K562 (cell line): ENCODE measurements around the gene UGT3A2. TPM values are rescaled to one million over a fixed set of nuclear protein-coding genes. Genes with fewer than 3 reads are reported as not detected.
A peak's percentile ranks its signal among the peaks of the same experiment; 100 is the strongest.

Experiments used
- ATAC-seq: fragments of 200-7000 bp; cut with Tn5 transposase; 3 replicates; pipeline ENCODE4 v1.9.1; 2020; ENCODE audit warnings: moderate library complexity
- BruUV-seq: library from RNA; stranded (reverse); fragments of 400-500 nt; replicated peaks from 2 replicates; lab custom pipeline; 2021; lab: Mats Ljungman, UMichigan
- CTCF ChIA-PET: fragments of 300-600 bp; formaldehyde crosslinking; extraction: SDS; loops from one replicate; lab custom pipeline; 2021; ENCODE audit warnings: low intra/inter-chr PET ratio; lab: Yijun Ruan, JAX
- POLR2A ChIA-PET: fragments of 300-600, 350-650 bp; sonication (Branson Sonifier 250); formaldehyde crosslinking; extraction: SDS; loops from one replicate; lab custom pipeline; 2021; ENCODE audit warnings: antibody characterized with exemption, inconsistent platforms; lab: Yijun Ruan, JAX
- DNase-seq, 4 experiments: peaks; one replicate each; pipeline versions ENCODE4 v3.0.0 to v3.0.0-alpha.2; 2011 to 2018; ENCODE audit warnings: low spot score in 3 of 4, mixed read lengths in 3 of 4; ENCODE audit errors: extremely low read depth in 1 of 4
- FAIRE-seq: peaks from 2 replicates; lab custom pipeline; 2011; peaks lifted over from hg19 to GRCh38; lab: Jason Lieb, UNC
- H2AFZ ChIP-seq: 2 replicates; pipeline ENCODE4 v1.6.0; 2011; ENCODE audit warnings: low read depth, low read length, control low read depth, inconsistent platforms
- H3K27ac ChIP-seq: fragments of 200-600 bp; 3 replicates; pipeline ENCODE4 v1.8.0; 2011; ENCODE audit warnings: low read depth, mild to moderate bottlenecking, control low read depth, inconsistent platforms, low read length, moderate library complexity, mixed read lengths; ENCODE audit errors: extremely low read depth
- H3K27me3 ChIP-seq, 2 experiments: fragments of 300-600 bp in 1 of 2; 2 replicates in 1 of 2; 3 replicates in 1 of 2; pipeline versions ENCODE4 v1.6.0 to v1.8.0; 2011; ENCODE audit warnings: inconsistent platforms in 2 of 2, low read length in 2 of 2, mild to moderate bottlenecking in 1 of 2, mixed read lengths in 1 of 2, moderate library complexity in 1 of 2; ENCODE audit not compliant: control insufficient read depth in 2 of 2, insufficient read depth in 2 of 2
- H3K36me3 ChIP-seq: fragments of 300-600 bp; 3 replicates; pipeline ENCODE4 v1.8.0; 2011; ENCODE audit warnings: mild to moderate bottlenecking, low read length, inconsistent platforms; ENCODE audit not compliant: control insufficient read depth, insufficient read depth
- H3K4me1 ChIP-seq, 2 experiments: fragments of 200-600 bp in 1 of 2; replicated peaks in 1 of 2; 2 replicates in 1 of 2; 3 replicates in 1 of 2; pipeline versions ENCODE4 v1.5.1 to v1.8.0; 2011; ENCODE audit warnings: inconsistent platforms in 2 of 2, low read length in 2 of 2, mild to moderate bottlenecking in 1 of 2, mixed read lengths in 1 of 2, moderate library complexity in 1 of 2; ENCODE audit not compliant: control insufficient read depth in 2 of 2, insufficient read depth in 2 of 2
- H3K4me2 ChIP-seq: 2 replicates; pipeline ENCODE4 v1.6.1; 2011; ENCODE audit warnings: low read length, control low read depth, inconsistent platforms, mixed read lengths; ENCODE audit not compliant: insufficient read depth
- H3K4me3 ChIP-seq: fragments of 200-600 bp; sonication (generic), shearing (Covaris generic); 2 replicates; pipeline ENCODE4 v1.5.1; 2016; ENCODE audit warnings: control low read depth, inconsistent platforms
- H3K79me2 ChIP-seq: fragments of 200-600 bp; 3 replicates; pipeline ENCODE4 v1.8.0; 2011; ENCODE audit warnings: low read length, inconsistent platforms; ENCODE audit not compliant: control insufficient read depth, insufficient read depth
- H3K9ac ChIP-seq, 2 experiments: 2 replicates each; pipeline versions ENCODE4 v1.6.0 to v1.6.1; 2011; ENCODE audit warnings: low read depth in 2 of 2, low read length in 2 of 2, control low read depth in 1 of 2, inconsistent platforms in 1 of 2, mild to moderate bottlenecking in 1 of 2, mixed read lengths in 1 of 2; ENCODE audit not compliant: insufficient read depth in 1 of 2
- H3K9me1 ChIP-seq: one replicate; pipeline ENCODE4 v1.6.0; 2011; ENCODE audit warnings: inconsistent platforms, mild to moderate bottlenecking, low read length, moderate library complexity; ENCODE audit not compliant: control insufficient read depth, insufficient read depth
- H3K9me3 ChIP-seq: replicated peaks from 2 replicates; pipeline ENCODE4 v1.5.1; 2011; ENCODE audit warnings: low read depth, low read length, inconsistent platforms; ENCODE audit not compliant: control insufficient read depth, insufficient read depth
- H4K20me1 ChIP-seq: replicated peaks from 2 replicates; pipeline ENCODE4 v1.6.1; 2011; ENCODE audit warnings: low read length, inconsistent platforms, mixed read lengths; ENCODE audit not compliant: control insufficient read depth, insufficient read depth
- BHLHE40 ChIP-seq: IDR thresholded peaks from 2 replicates; pipeline ENCODE4 v1.6.1; 2011; ENCODE audit warnings: low read length, improper control_type of control experiment
- DMBX1 ChIP-seq: fragments of 250-450 bp; sonication (Bioruptor Pico); IDR thresholded peaks from 2 replicates; pipeline ENCODE4 v1.8.0; 2022; ENCODE audit warnings: inconsistent platforms, mild to moderate bottlenecking, moderate library complexity, borderline replicate concordance
- ELF1 ChIP-seq: fragments of 200-800 bp; sonication (Bioruptor generic); IDR thresholded peaks from 2 replicates; pipeline ENCODE4 v1.6.1; 2016; ENCODE audit warnings: missing genetic modification characterization, missing compliant biosample characterization
- MTA1 ChIP-seq: fragments of 450-650 bp; IDR thresholded peaks from 2 replicates; pipeline ENCODE4 v1.6.1; 2017; ENCODE audit warnings: borderline replicate concordance
- MXI1 ChIP-seq: IDR thresholded peaks from 2 replicates; pipeline ENCODE4 v1.6.1; 2011; ENCODE audit warnings: low read depth, mild to moderate bottlenecking, improper control_type of control experiment, low read length
- ZNF551 ChIP-seq: fragments of 250-450 bp; sonication (Bioruptor Pico); IDR thresholded peaks from 2 replicates; pipeline ENCODE4 v1.5.0; 2021; ENCODE audit warnings: mild to moderate bottlenecking, moderate library complexity
- WGBS: fragments of 100-300 bp; shearing (Covaris generic); methylation state at CpG from one replicate; pipeline ENCODE4 v1.1.6; 2016; ENCODE audit warnings: low coverage, mixed read lengths; ENCODE audit not compliant: insufficient coverage; ENCODE audit errors: missing lambda C conversion rate; 5-methylcytosine and 5-hydroxymethylcytosine counted together
- in situ Hi-C: fragments of 300-500 bp; cut with MboI; formaldehyde crosslinking; loops from 4 replicates; pipeline ENCODE4 v1.15.0; 2018; ENCODE audit warnings: inconsistent platforms, mixed read lengths
- intact Hi-C: fragments of 100-400 bp; cut with micrococcal nuclease; formaldehyde crosslinking; loops from 2 replicates; pipeline ENCODE4 v1.14.2; 2022
- polyA plus RNA-seq, 8 experiments: library from polyadenylated mRNA; depleted of rRNA in 4 of 8; stranded (reverse) in 5 of 8; unstranded in 3 of 8; fragments of >200 nt; fragmentation: Nextera tagmentation in 2 of 8; fragmentation: Illumina TruSeq in 1 of 8; extraction: Ambion mirVana in 2 of 8; extraction: Trizol in 1 of 8; gene quantifications; 2 replicates each; pipeline versions ENCODE4 v1.2.1 to v1.2.3, GENCODE V29; 2011 to 2014; ENCODE audit warnings: inconsistent platforms in 1 of 8, missing spikeins in 1 of 8
- total RNA-seq, 7 experiments: library from RNA; depleted of rRNA in 6 of 7; stranded (reverse); fragments of >200 nt in 6 of 7; fragmentation: Illumina TruSeq in 2 of 7; extraction: Trizol in 2 of 7; gene quantifications; 2 replicates each; pipeline versions ENCODE4 v1.2.1 to v1.2.3, GENCODE V29; 2011 to 2021; ENCODE audit warnings: low replicate concordance in 1 of 7
- TF ChIP-seq, protein P1 (sequence below), 3 experiments: IDR thresholded peaks in 2 of 3; conservative IDR thresholded peaks in 1 of 3; 2 replicates each; pipeline ENCODE4 v1.5.1; 2011 to 2012; ENCODE audit warnings: low read length in 3 of 3, mild to moderate bottlenecking in 3 of 3, control low read depth in 2 of 3, improper control_type of control experiment in 1 of 3, inconsistent platforms in 1 of 3, low read depth in 1 of 3, mixed read lengths in 1 of 3, moderate library complexity in 1 of 3; ENCODE audit not compliant: insufficient read depth in 2 of 3
- TF ChIP-seq, protein P2 (sequence below): sonication (generic); formaldehyde crosslinking; IDR thresholded peaks from 2 replicates; pipeline ENCODE4 v1.8.1; 2023; ENCODE audit warnings: mild to moderate bottlenecking, missing genetic modification reagents
- TF ChIP-seq, protein P3 (sequence below): sonication (generic); formaldehyde crosslinking; IDR thresholded peaks from 2 replicates; pipeline ENCODE4 v1.8.0; 2022; ENCODE audit warnings: mild to moderate bottlenecking, missing genetic modification reagents, borderline replicate concordance

Gene UGT3A2
- total and polyA plus RNA-seq, 9 of the 15 experiments (the other 6 are each of a cell fraction or from before 2014, with no cell fraction given), result not detected

DNA sequence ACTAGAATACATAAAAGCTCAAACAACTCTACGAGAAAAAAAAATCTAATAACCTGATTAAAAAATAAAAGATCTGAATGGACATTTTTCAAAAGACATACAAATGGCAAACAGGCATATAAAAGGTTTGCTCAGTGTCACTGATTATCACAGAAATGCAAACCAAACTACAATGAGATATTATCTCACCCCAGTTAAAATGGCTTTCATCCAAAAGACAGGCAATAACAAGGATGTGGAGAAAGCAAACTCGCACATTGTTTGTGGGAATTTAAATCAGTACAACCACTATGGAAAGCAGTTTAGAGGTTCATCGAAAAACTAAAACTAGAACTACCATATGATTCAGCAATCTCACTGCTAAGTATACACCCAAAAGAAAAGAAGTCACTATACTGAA is 20.8 kb downstream of the UGT3A2 start:
- no peaks in the 10 kb centered on the region for H3K4me1 ChIP-seq
- TF ChIP-seq ZNF551 (CRISPR knock-in tag), result no peak
- TF ChIP-seq ELF1, result 0 out of 2 replicates have a peak, but pooled peaks have one; percentile 18
- no peaks in the 10 kb centered on the region for H3K9me1 ChIP-seq
- no peaks in the 10 kb centered on the region for H4K20me1 ChIP-seq
- FAIRE-seq (no peak), DNase-seq (no peak), ATAC-seq (no peak)
- intact Hi-C loops (no loop called here), in situ Hi-C loops (no loop called here)
- no peaks in the 10 kb centered on the region for H3K36me3 ChIP-seq
- WGBS, result 0% methylated on average over 3 of the region's 3 CpGs
- H2AFZ ChIP-seq, result no peak overlapping the region
- no peaks in the 10 kb centered on the region for H3K79me2 ChIP-seq
- H3K4me3 ChIP-seq, result no peak overlapping the region
- no peak overlapping the region for H3K27ac ChIP-seq
- no TSS peak for BruUV-seq
- ChIA-PET POLR2A (no interaction called here), CTCF (no interaction called here)
- H3K9ac ChIP-seq, result no peak overlapping the region
- H3K27me3 ChIP-seq, result peaks cover 0 to 7% of the 10 kb centered on the region in 2 experiments; a peak in 1 of 5 replicates
- no peak overlapping the region for H3K4me2 ChIP-seq
- H3K9me3 ChIP-seq, result no peaks in the 10 kb centered on the region

DNA sequence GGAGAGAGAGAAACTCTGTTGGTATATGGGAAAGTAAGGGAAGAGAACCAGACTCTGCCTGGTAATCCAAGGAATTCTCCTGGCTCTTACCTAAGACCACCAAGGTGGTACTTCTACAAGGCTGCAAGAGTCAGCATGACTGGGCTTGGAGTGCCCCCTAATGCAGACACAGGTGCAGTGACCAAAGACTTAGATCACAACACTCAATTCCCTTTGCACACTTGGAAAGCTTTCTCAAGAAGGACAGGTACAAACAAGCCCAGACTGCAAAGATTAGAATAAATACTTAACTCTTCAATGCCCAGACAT is 25.2 kb downstream of the UGT3A2 start:
- H3K9ac ChIP-seq, result no peak overlapping the region
- H3K4me3 ChIP-seq, result no peak overlapping the region
- CTCF ChIA-PET, result no interaction called here
- DNase-seq (no peak), FAIRE-seq (no peak)
- H3K27me3 ChIP-seq, result no peaks in the 10 kb centered on the region
- POLR2A ChIA-PET, result interaction anchor here (0.6 kb wide), 1 partner anchor 26 kb away, joined by 3 read pairs; no protein-coding TSS in a partner anchor
- no peaks in the 10 kb centered on the region for H4K20me1 ChIP-seq
- no peaks in the 10 kb centered on the region for H3K9me1 ChIP-seq
- H3K36me3 ChIP-seq, result no peaks in the 10 kb centered on the region
- H3K79me2 ChIP-seq, result no peaks in the 10 kb centered on the region
- no peak overlapping the region for H3K27ac ChIP-seq
- no peaks in the 10 kb centered on the region for H3K4me1 ChIP-seq
- TF ChIP-seq, protein P1, sequence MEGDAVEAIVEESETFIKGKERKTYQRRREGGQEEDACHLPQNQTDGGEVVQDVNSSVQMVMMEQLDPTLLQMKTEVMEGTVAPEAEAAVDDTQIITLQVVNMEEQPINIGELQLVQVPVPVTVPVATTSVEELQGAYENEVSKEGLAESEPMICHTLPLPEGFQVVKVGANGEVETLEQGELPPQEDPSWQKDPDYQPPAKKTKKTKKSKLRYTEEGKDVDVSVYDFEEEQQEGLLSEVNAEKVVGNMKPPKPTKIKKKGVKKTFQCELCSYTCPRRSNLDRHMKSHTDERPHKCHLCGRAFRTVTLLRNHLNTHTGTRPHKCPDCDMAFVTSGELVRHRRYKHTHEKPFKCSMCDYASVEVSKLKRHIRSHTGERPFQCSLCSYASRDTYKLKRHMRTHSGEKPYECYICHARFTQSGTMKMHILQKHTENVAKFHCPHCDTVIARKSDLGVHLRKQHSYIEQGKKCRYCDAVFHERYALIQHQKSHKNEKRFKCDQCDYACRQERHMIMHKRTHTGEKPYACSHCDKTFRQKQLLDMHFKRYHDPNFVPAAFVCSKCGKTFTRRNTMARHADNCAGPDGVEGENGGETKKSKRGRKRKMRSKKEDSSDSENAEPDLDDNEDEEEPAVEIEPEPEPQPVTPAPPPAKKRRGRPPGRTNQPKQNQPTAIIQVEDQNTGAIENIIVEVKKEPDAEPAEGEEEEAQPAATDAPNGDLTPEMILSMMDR (IDR thresholded peaks at IDR 0.05 in 2 of 3, conservative IDR thresholded peaks at IDR 0.05 in 1 of 3; ENCODE audit: insufficient read depth in 2 of 3, low read depth in 1 of 3, low read length in 3 of 3), result peak in 1 of 3 experiments; percentile 18; a peak in 1 of 6 replicates
- TF ChIP-seq, protein P2, sequence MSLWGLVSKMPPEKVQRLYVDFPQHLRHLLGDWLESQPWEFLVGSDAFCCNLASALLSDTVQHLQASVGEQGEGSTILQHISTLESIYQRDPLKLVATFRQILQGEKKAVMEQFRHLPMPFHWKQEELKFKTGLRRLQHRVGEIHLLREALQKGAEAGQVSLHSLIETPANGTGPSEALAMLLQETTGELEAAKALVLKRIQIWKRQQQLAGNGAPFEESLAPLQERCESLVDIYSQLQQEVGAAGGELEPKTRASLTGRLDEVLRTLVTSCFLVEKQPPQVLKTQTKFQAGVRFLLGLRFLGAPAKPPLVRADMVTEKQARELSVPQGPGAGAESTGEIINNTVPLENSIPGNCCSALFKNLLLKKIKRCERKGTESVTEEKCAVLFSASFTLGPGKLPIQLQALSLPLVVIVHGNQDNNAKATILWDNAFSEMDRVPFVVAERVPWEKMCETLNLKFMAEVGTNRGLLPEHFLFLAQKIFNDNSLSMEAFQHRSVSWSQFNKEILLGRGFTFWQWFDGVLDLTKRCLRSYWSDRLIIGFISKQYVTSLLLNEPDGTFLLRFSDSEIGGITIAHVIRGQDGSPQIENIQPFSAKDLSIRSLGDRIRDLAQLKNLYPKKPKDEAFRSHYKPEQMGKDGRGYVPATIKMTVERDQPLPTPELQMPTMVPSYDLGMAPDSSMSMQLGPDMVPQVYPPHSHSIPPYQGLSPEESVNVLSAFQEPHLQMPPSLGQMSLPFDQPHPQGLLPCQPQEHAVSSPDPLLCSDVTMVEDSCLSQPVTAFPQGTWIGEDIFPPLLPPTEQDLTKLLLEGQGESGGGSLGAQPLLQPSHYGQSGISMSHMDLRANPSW, result no peak
- no peak for TF ChIP-seq MTA1
- no peak for TF ChIP-seq DMBX1
- TF ChIP-seq BHLHE40, result no peak
- TF ChIP-seq MXI1, result no peak
- TF ChIP-seq, protein P3, sequence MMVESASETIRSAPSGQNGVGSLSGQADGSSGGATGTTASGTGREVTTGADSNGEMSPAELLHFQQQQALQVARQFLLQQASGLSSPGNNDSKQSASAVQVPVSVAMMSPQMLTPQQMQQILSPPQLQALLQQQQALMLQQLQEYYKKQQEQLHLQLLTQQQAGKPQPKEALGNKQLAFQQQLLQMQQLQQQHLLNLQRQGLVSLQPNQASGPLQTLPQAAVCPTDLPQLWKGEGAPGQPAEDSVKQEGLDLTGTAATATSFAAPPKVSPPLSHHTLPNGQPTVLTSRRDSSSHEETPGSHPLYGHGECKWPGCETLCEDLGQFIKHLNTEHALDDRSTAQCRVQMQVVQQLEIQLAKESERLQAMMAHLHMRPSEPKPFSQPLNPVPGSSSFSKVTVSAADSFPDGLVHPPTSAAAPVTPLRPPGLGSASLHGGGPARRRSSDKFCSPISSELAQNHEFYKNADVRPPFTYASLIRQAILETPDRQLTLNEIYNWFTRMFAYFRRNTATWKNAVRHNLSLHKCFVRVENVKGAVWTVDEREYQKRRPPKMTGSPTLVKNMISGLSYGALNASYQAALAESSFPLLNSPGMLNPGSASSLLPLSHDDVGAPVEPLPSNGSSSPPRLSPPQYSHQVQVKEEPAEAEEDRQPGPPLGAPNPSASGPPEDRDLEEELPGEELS (CRISPR knock-in tag), result no peak
- TF ChIP-seq, all 486 proteins: peak for 1
- Histone ChIP-seq H3K9me3 (no peaks in the 10 kb centered on the region), H2AFZ (no peak overlapping the region), H3K4me2 (no peak overlapping the region)
- in situ Hi-C loops, result no loop called here
- intact Hi-C loops, result loop anchor here (5.0 kb wide), 1 partner anchor 79 kb away; no protein-coding TSS in a partner anchor
- no TSS peak for BruUV-seq
- ATAC-seq, result no peak
